T47D (cell line): ENCODE results near the gene BCKDHB.
"Not testable (repeated sequence)": the region's sequence is repeated elsewhere in the genome, so short reads cannot be mapped to it uniquely, and the experiment has no call there.

ENCODE experiments used
- DNase-seq, 2 experiments: peaks; one replicate each; pipeline versions ENCODE4 v3.0.0 to v3.0.0-alpha.2; 2011 to 2012; ENCODE audit warnings: low read depth in 1 of 2, low spot score in 1 of 2
- JUND ChIP-seq: IDR thresholded peaks from 2 replicates; pipeline ENCODE4 v1.6.1; 2012; ENCODE audit warnings: low read depth
- in situ Hi-C: cut with HindIII; loops from 2 replicates; pipeline ENCODE4 v1.10.0; 2016; ENCODE audit warnings: low sequenced_read_pairs, low pct_unique_long_range_greater_than_20kb

BCKDHB gene

DNA sequence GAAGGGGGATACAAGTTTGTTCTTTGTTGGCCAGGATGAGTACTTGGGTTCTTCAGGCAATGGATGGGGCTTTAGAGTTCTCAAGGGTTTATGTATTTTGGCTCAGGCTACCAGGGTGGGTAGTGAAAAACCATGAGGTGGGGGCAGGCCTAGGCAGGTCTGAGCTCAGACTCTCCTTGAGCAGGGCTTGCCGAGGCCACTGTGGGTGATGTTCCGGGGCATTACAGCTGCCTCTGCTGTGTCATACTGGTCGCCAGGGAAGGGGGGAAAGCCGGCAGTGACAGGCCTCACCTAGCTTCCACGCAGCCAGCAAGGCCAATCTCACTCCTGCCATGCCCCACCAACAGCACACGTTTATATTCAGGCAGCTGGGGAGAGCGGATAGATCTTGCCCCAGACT lies 79.6 kb downstream of the BCKDHB start:
- TF ChIP-seq JUND = no peak
- DNase-seq = no peak
- in situ Hi-C loops = no loop called here

- in situ Hi-C loops = no loop called here
- no peak for TF ChIP-seq JUND
- peak in 1 of 2 experiments; percentile 29 for DNase-seq
Measured at GRCh38 chr6:80196906-80197305, 90.4 kb downstream of the BCKDHB start.

DNA sequence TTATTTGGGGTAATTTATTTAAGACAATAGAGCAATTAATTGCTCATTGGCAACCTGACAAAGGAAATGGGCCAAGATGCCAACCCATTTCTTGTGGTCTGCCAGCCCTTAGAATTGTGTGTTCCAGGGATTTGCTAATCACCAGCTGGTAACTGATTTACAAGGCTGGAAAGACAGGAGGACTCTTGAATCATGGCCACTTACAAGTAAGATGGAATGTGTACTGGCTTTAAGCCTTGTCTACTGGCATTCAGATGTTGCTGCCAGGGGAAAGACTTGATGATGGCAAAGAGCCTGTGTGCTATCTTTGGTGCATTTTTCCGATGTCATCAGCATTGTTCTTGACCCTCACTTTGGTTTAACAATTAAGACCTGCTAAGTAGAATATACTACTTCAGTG lies 91.0 kb downstream of the BCKDHB start:
- DNase-seq = no peak
- in situ Hi-C loops = no loop called here
- TF ChIP-seq JUND = no peak

GRCh38 chr6:80197986-80198385 lies 91.5 kb downstream of the BCKDHB start:
- in situ Hi-C loops = no loop called here
- TF ChIP-seq JUND = no peak
- DNase-seq = no peak

DNA sequence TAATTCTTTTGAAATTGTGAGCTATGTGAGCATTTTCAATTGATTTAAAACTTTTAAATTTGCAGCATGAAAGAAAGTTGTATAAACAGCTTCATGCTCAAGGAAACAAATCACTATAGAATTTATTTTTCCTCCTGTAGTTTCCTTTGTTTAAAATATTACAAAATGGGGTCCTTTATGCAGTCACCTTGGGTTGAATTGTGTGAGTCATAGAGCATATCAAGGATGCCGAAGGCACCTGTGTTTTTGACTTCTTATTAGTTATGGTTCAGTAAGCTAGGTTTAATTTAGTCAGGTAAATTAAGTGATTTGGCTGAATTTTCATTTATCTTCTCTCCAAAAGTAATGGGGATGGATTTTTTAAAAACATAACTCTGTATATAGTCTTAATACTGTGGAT lies 96.8 kb downstream of the BCKDHB start:
- in situ Hi-C loops = no loop called here
- no peak for TF ChIP-seq JUND
- DNase-seq = no peak

DNA sequence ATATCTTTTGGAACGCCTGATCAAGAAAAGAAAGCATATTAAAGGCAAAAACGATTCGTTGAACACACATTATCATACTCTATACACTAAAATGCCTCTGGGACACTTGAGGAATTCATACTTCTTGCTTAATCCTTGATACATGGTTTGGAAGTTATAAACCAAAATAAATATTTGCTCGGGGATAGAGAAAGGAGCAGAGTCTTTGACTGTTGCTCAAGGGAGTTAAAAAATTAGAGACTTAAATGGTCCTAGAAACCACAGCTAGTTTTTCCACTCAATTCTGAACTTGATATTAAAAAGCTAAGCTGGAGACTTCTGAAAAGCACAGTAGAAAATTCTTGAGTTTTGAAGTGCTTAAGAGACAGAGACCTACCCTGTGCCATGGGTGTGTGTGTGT lies 98.9 kb downstream of the BCKDHB start:
- in situ Hi-C loops = no loop called here
- TF ChIP-seq JUND = no peak
- DNase-seq = no peak

DNA sequence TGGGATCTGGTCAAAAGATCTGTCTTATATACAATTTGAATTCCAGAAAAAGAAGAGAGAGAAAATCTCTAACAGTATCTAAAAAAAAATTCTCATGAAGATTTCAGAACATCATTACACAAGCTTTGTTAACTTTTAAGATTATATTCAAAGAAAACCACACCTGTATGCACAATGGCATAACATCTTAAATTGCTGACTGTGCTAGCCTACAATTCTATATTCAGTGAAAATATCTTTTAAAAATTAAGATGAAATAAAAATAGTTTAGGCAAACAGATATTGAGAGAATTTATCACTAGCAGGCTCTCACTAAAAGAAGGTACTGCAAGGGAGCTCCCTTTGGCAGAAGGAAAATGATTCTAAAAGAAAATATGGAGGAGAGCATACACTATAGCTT lies 100.3 kb downstream of the BCKDHB start:
- TF ChIP-seq JUND = no peak
- no peak for DNase-seq
- in situ Hi-C loops = no loop called here

- no peak for TF ChIP-seq JUND
- in situ Hi-C loops = no loop called here
- no peak for DNase-seq
Measured at GRCh38 chr6:80209430-80209829, 103.0 kb downstream of the BCKDHB start.

GRCh38 chr6:80210618-80211017 lies 104.1 kb downstream of the BCKDHB start:
- DNase-seq = no peak
- no peak for TF ChIP-seq JUND
- in situ Hi-C loops = no loop called here

GRCh38 chr6:80211286-80211685 lies 104.8 kb downstream of the BCKDHB start:
- in situ Hi-C loops = no loop called here
- DNase-seq = no peak
- no peak for TF ChIP-seq JUND

DNA sequence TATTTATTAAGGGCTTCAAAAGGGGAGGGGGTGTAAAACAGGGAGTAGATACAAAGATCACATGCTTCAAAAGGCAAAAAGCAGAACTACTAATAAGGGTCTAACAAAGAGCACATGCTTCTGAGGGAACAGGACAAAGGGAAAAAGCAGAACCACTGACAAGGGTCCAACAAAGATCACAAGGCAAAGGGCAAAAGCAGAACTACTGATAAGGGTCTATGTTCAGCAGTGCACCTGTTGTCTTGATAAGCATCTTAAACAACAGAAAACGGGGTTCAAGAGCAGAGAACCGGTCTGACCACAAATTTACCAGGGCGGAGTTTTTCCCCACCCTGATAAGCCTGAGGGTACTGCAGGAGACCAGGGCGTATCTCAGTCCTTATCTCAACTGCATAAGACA lies 105.4 kb downstream of the BCKDHB start:
- in situ Hi-C loops, DNase-seq: not testable (repeated sequence)

GRCh38 chr6:80214436-80215022 lies 108.1 kb downstream of the BCKDHB start:
- in situ Hi-C loops = no loop called here
- peak; percentile 11 to 55 for DNase-seq

GRCh38 chr6:80215063-80215462 lies 108.6 kb downstream of the BCKDHB start:
- in situ Hi-C loops = no loop called here
- no peak for TF ChIP-seq JUND
- no peak for DNase-seq

More at GRCh38 chr6:80214436-80215022, 108.1 kb downstream of the BCKDHB start:
- TF ChIP-seq JUND = no peak

- no peak for DNase-seq
- in situ Hi-C loops = no loop called here
- no peak for TF ChIP-seq JUND
Measured at GRCh38 chr6:80217794-80218193, 111.3 kb downstream of the BCKDHB start.
